KMS-11 (cell line): ENCODE measurements around the gene TUBB2B.

Source experiments
- H2AFZ ChIP-seq: fragments of 200-600 bp; sonication (generic); 2 replicates; pipeline ENCODE4 v1.6.1; 2016; ENCODE audit warnings: antibody characterized with exemption, mixed run types, low read depth
- H3K27ac ChIP-seq: fragments of 200-600 bp; sonication (generic); 2 replicates; pipeline ENCODE4 v1.6.1; 2016; ENCODE audit warnings: mild to moderate bottlenecking, mixed run types
- H3K27me3 ChIP-seq: fragments of 200-600 bp; sonication (generic); 2 replicates; pipeline ENCODE4 v1.6.1; 2017; ENCODE audit warnings: mild to moderate bottlenecking, low read depth, mixed run types, moderate library complexity; ENCODE audit not compliant: insufficient read depth
- H3K36me3 ChIP-seq: fragments of 200-600 bp; sonication (generic); 2 replicates; pipeline ENCODE4 v1.6.1; 2017; ENCODE audit warnings: mild to moderate bottlenecking, mixed run types; ENCODE audit not compliant: insufficient read depth
- H3K4me1 ChIP-seq: fragments of 200-600 bp; sonication (generic); 2 replicates; pipeline ENCODE4 v1.6.1; 2016; ENCODE audit warnings: mild to moderate bottlenecking, low read depth, mixed run types; ENCODE audit not compliant: poor library complexity, severe bottlenecking
- H3K4me2 ChIP-seq: fragments of 200-600 bp; sonication (generic); 2 replicates; pipeline ENCODE4 v1.7.0; 2016; ENCODE audit warnings: mild to moderate bottlenecking, mixed run types
- H3K4me3 ChIP-seq: fragments of 200-600 bp; sonication (generic); IDR thresholded peaks from 2 replicates; pipeline ENCODE4 v1.6.1; 2017; ENCODE audit warnings: low read depth, low read length, mixed read lengths; ENCODE audit not compliant: insufficient read depth
- H3K79me2 ChIP-seq: fragments of 200-600 bp; sonication (generic); 2 replicates; pipeline ENCODE4 v1.6.1; 2016; ENCODE audit warnings: low read depth, mixed run types; ENCODE audit not compliant: insufficient read depth
- H3K9ac ChIP-seq: fragments of 200-600 bp; sonication (generic); 2 replicates; pipeline ENCODE4 v1.6.1; 2016; ENCODE audit warnings: mild to moderate bottlenecking, mixed run types
- H4K20me1 ChIP-seq: fragments of 200-600 bp; sonication (generic); 2 replicates; pipeline ENCODE4 v1.6.1; 2016; ENCODE audit warnings: mild to moderate bottlenecking, mixed run types; ENCODE audit not compliant: insufficient read depth
- TF ChIP-seq, protein P1 (sequence below): fragments of 200-600 bp; sonication (generic); conservative IDR thresholded peaks from 2 replicates; pipeline ENCODE4 v1.6.1; 2017; ENCODE audit warnings: low read depth, mild to moderate bottlenecking, antibody characterized with exemption, low read length, moderate library complexity, mixed read lengths

The TUBB2B gene

DNA sequence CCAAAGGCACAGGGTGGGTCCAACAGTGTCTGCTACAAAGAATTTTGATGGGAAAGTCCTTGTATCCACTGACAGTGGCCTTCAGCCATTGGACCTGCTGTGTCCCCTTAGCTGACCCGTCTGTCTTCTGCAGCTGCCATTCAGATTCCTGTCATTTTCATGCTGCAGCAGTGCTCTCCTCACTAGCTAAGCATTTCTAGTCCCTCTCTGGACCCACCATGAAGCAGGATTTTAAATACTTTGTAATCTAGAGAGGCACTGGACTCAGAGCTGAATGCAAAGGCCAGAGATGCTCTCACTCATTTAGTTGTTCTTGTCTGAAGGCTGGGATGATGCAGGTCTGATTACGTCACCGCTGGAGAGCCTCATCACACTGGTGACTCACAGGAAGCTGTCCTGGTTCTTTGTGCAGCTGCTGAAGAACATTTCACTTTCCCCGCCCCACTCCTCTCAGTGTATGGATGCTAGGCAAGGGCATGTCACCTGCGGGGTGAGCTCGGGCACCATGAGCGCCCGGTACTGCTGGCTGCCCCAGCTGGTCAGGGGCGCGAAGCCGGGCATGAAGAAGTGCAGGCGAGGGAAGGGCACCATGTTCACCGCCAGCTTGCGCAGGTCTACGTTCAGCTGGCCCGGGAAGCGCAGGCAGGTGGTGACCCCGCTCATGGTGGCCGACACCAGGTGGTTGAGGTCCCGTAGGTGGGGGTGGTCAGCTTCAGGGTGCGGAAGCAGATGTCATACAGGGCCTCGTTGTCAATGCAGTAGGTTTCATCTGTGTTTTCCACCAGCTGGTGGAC is 50.7 kb downstream of the TUBB2B start:
- no peak overlapping the region for H3K4me3 ChIP-seq

DNA sequence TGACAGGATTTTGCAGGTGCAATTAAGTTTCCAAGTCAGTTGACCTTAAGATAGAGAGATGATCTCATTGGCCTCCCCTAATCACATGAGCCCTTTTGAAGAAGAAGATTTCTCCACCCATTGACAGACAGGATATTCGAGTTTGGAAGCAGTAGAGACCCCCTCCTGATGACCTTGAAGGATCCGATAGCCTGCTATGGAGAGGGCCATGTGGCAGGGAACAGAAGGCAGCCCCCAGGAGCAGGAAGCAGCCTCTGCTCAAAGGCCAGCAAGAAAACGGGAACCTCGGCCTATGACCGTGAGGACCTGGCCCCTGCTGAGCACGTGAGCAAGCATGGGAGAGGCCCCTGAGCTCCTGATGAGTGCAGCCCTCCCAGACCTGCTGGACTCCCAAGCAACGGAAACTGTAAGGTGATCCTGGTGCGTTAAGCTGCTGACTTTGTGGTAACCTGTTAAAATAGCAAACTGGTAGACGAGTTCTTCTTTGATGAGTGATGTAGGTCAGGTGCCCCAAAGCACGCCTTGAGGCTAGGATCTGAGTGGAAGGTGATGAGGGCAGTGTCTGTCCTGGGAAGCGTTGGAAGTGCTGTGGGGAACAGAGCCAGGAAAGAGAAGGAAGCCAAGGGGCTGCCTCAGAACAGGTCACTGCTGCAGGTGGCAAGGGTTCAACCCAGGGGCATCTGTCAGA is 51.6 kb downstream of the TUBB2B start:
- TF ChIP-seq, protein P1, sequence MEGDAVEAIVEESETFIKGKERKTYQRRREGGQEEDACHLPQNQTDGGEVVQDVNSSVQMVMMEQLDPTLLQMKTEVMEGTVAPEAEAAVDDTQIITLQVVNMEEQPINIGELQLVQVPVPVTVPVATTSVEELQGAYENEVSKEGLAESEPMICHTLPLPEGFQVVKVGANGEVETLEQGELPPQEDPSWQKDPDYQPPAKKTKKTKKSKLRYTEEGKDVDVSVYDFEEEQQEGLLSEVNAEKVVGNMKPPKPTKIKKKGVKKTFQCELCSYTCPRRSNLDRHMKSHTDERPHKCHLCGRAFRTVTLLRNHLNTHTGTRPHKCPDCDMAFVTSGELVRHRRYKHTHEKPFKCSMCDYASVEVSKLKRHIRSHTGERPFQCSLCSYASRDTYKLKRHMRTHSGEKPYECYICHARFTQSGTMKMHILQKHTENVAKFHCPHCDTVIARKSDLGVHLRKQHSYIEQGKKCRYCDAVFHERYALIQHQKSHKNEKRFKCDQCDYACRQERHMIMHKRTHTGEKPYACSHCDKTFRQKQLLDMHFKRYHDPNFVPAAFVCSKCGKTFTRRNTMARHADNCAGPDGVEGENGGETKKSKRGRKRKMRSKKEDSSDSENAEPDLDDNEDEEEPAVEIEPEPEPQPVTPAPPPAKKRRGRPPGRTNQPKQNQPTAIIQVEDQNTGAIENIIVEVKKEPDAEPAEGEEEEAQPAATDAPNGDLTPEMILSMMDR = no peak
- H3K9ac ChIP-seq = no peak overlapping the region
- no peak overlapping the region for H3K4me2 ChIP-seq
- H3K79me2 ChIP-seq = no peaks in the 10 kb centered on the region
- H3K4me3 ChIP-seq = no peak overlapping the region
- no peaks in the 10 kb centered on the region for H3K4me1 ChIP-seq
- no peak overlapping the region for H3K27ac ChIP-seq
- no peaks in the 10 kb centered on the region for H3K36me3 ChIP-seq
- no peaks in the 10 kb centered on the region for H3K27me3 ChIP-seq
- no peak overlapping the region for H2AFZ ChIP-seq
- H4K20me1 ChIP-seq = no peaks in the 10 kb centered on the region

More for the DNA sequence above, 50.7 kb downstream of the TUBB2B start:
- H3K79me2 ChIP-seq = no peaks in the 10 kb centered on the region
- H2AFZ ChIP-seq = no peak overlapping the region
- no peak overlapping the region for H3K27ac ChIP-seq
- H3K27me3 ChIP-seq = no peaks in the 10 kb centered on the region
- TF ChIP-seq, protein P1 = no peak
- no peak overlapping the region for H3K9ac ChIP-seq
- H3K4me1 ChIP-seq = no peaks in the 10 kb centered on the region
- no peaks in the 10 kb centered on the region for H4K20me1 ChIP-seq
- H3K4me2 ChIP-seq = no peak overlapping the region
- no peaks in the 10 kb centered on the region for H3K36me3 ChIP-seq
